Ovary (tissue), 9 donors: ENCODE measurements around the gene WBP2. TPM values are rescaled to one million over a fixed set of nuclear protein-coding genes. Genes with fewer than 3 reads are reported as not detected.

Experiments
- DNase-seq, 5 donors: peaks; one replicate each; pipeline ENCODE4 v3.0.0-alpha.2; 2019 to 2020
- H3K27ac ChIP-seq, 2 donors: fragments of 200-600 bp; one replicate each; pipeline versions ENCODE4 v1.5.1 to v1.8.0; 2019 to 2022
- H3K27me3 ChIP-seq: fragments of 200-600 bp; one replicate; pipeline ENCODE4 v1.8.0; 2022
- H3K36me3 ChIP-seq: fragments of 200-600 bp; sonication (generic); one replicate; pipeline ENCODE4 v1.5.1; 2019
- H3K4me1 ChIP-seq: one replicate; pipeline ENCODE4 v1.8.1; 2013; ENCODE audit warnings: mild to moderate bottlenecking, moderate library complexity; ENCODE audit not compliant: insufficient read depth
- H3K4me3 ChIP-seq: fragments of 200-600 bp; sonication (generic); one replicate; pipeline ENCODE4 v1.5.1; 2017
- H3K9me3 ChIP-seq, 2 donors: fragments of 200-600 bp in 1 of 2; sonication (generic) in 1 of 2; one replicate each; pipeline versions ENCODE4 v1.5.1 to v1.8.1; 2013 to 2019; ENCODE audit warnings: mild to moderate bottlenecking in 1 of 2, moderate library complexity in 1 of 2
- CTCF ChIP-seq, 3 donors: fragments of 450-650 bp in 2 of 3; fragments of 200-600 bp in 1 of 3; IDR thresholded peaks; one replicate each; pipeline versions ENCODE4 v1.5.1 to v1.8.0; 2016 to 2022; ENCODE audit warnings: antibody characterized with exemption in 3 of 3, mild to moderate bottlenecking in 1 of 3
- EP300 ChIP-seq: sonication (generic); formaldehyde crosslinking; IDR thresholded peaks from one replicate; pipeline ENCODE4 v1.6.1; 2017; ENCODE audit warnings: antibody characterized with exemption
- POLR2A ChIP-seq: fragments of 450-650 bp; IDR thresholded peaks from one replicate; pipeline ENCODE4 v1.6.1; 2017; ENCODE audit warnings: antibody characterized with exemption, mild to moderate bottlenecking, moderate library complexity
- whole genome bisulfite sequencing, 3 donors: extraction: QIAGEN DNeasy Blood & Tissue Kit in 1 of 3; methylation state at CpG; one replicate each; pipeline versions ENCODE4 v1.1.5 to v1.1.7; 2013 to 2017; 5-methylcytosine and 5-hydroxymethylcytosine counted together
- intact Hi-C, 4 donors: fragments of 100-400 bp; cut with DNase I; formaldehyde crosslinking; loops; one replicate each; pipeline versions ENCODE4 v1.11.0 to v1.15.1; 2022 to 2023
- polyA plus RNA-seq, 2 donors: library from polyadenylated mRNA; stranded (reverse); fragments of 200-250 nt in 1 of 2; fragments of 350-450 nt in 1 of 2; fragmentation: Illumina TruSeq in 1 of 2; extraction: RNeasy Lipid Tissue Mini Kit (QIAGEN cat#74804) in 1 of 2; gene quantifications; one replicate each; pipeline ENCODE4 v1.2.3, GENCODE V29; 2013 to 2014
- total RNA-seq, 7 donors: library from RNA; depleted of rRNA in 2 of 7; stranded (reverse); fragments of >200 nt in 2 of 7; fragmentation: NEBNext Ultra II Directional in 3 of 7; extraction: Animal tissue kit (Norgen Biotek cat#: 25700) in 3 of 7; gene quantifications; one replicate each; pipeline versions ENCODE4 v1.1.0 to v1.2.4, GENCODE V29; 2016 to 2023
- donor health status: DM: no; HTN: no; CAD: no; lungs with moderate emphysema.
- donor health status: DM: no; HTN: no; CAD: no.
- donor health status: Bipolar disorder and iron deficiency.
- donor health status: DM: yes; HTN: yes; CAD: no.
- donor health status: DM: no; HTN: no; CAD: no.
- donor health status: DM: yes; HTN: yes; CAD: no.

The WBP2 gene
- total and polyA plus RNA-seq, 9 donors = 48.5 to 184 (median 116) TPM

- H3K27ac ChIP-seq = no peak overlapping the region
- no peaks in the 10 kb centered on the region for H3K9me3 ChIP-seq
- intact Hi-C loops = no loop called here
- no peak for DNase-seq
- no peaks in the 10 kb centered on the region for H3K36me3 ChIP-seq
- H3K27me3 ChIP-seq = no peaks in the 10 kb centered on the region
- no peak overlapping the region for H3K4me3 ChIP-seq
- peaks cover 2% of the 10 kb centered on the region for H3K4me1 ChIP-seq
- no peak for TF ChIP-seq POLR2A
- TF ChIP-seq CTCF (IDR thresholded peaks at IDR 0.05) = no peak
- TF ChIP-seq EP300 = no peak
- WGBS, 3 donors = 58 to 65% (median 60%) methylated on average over 20 of the region's 20 CpGs
Measured at GRCh38 chr17:75832652-75833400, 22.3 kb downstream of the WBP2 start.

DNA sequence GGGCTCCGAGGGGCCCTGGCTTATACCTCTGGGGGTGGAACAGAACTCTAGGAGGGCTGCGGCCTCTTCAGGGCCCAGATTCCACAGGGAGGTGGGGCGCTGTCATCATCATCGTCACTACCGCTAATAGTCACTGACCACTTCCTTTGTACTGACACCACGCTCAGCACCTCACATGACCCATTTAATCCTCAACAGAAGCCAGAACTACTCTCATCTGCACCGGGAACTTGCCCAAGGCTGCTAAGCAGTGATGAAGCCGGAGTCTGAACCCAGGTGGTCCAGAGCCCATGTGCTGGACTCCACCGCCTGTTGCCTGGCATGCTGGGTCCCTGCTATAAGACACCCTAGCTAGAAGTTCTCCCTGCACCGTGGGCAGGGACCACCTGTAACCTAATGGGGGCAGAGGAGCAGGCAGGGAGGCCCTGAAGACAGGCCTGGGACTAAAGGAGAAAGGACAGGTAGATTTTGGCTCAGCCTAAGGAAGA lies 22.9 kb downstream of the WBP2 start:
- no peak overlapping the region for H3K4me3 ChIP-seq
- DNase-seq = no peak
- H3K36me3 ChIP-seq = no peaks in the 10 kb centered on the region
- no peaks in the 10 kb centered on the region for H3K9me3 ChIP-seq
- H3K4me1 ChIP-seq = peaks cover 3% of the 10 kb centered on the region
- H3K27me3 ChIP-seq = no peaks in the 10 kb centered on the region
- WGBS, 3 donors = 78 to 90% (median 80%) methylated on average over 10 of the region's 10 CpGs
- H3K27ac ChIP-seq = no peak overlapping the region
- intact Hi-C loops = no loop called here
- no peak for TF ChIP-seq POLR2A
- no peak for TF ChIP-seq CTCF (IDR thresholded peaks at IDR 0.05)
- TF ChIP-seq EP300 = no peak

GRCh38 chr17:75831032-75831571 lies 24.0 kb downstream of the WBP2 start:
- WGBS, 3 donors = 85 to 87% (median 85%) methylated on average over 15 of the region's 15 CpGs
- TF ChIP-seq POLR2A (no peak), EP300 (no peak), CTCF (IDR thresholded peaks at IDR 0.05) (no peak)
- intact Hi-C loops = no loop called here
- H3K4me1 ChIP-seq = peaks cover 3% of the 10 kb centered on the region
- H3K27ac ChIP-seq = no peak overlapping the region
- no peak for DNase-seq
- H3K4me3 ChIP-seq = no peak overlapping the region
- H3K9me3 ChIP-seq = no peaks in the 10 kb centered on the region
- no peaks in the 10 kb centered on the region for H3K27me3 ChIP-seq
- H3K36me3 ChIP-seq = no peaks in the 10 kb centered on the region

GRCh38 chr17:75830164-75831031 lies 24.7 kb downstream of the WBP2 start:
- intact Hi-C loops = no loop called here
- no peak for DNase-seq
- Histone ChIP-seq H3K9me3 (no peaks in the 10 kb centered on the region), H3K4me1 (peaks cover 3% of the 10 kb centered on the region), H3K36me3 (no peaks in the 10 kb centered on the region), H3K27me3 (no peaks in the 10 kb centered on the region), H3K27ac (no peak overlapping the region), H3K4me3 (no peak overlapping the region)
- no peak for TF ChIP-seq EP300
- no peak for TF ChIP-seq CTCF (IDR thresholded peaks at IDR 0.05)
- TF ChIP-seq POLR2A = no peak
- WGBS, 3 donors = 72 to 78% (median 75%) methylated on average over 26 to 27 of the region's 27 CpGs
